GM18505 (cell line): ENCODE measurements around the gene FIGN.

Experiments used
- ATAC-seq: cut with Tn5 transposase; IDR thresholded peaks from one replicate; pipeline ENCODE4 v1.9.1; 2021; ENCODE audit not compliant: unreplicated experiment
- POLR2A ChIP-seq: IDR thresholded peaks from 4 replicates; pipeline ENCODE4 v1.6.1; 2011; ENCODE audit warnings: borderline replicate concordance; ENCODE audit not compliant: insufficient read depth, insufficient read length; ENCODE audit errors: extremely low read depth

The FIGN gene

DNA sequence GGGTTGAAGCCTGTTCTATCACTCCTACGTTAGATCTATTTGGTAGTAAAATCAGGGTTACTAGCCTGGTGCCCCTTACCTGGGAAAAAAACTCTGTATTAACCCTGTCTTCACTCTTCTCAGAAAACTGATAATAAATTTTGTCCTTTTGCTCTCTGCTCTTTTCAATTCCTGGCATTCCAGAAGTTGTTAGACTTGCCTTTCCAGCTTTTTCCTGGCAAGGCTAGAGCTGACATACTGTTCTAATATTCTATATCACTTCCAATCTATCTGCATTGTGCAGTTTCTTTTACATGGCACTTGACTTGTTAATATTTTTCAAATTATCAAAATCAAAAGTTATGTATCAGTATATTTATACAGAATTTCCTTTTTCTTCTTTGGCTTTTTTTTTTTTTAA, 162.2 kb downstream of the FIGN start:
- ATAC-seq: no peak
- TF ChIP-seq POLR2A: no peak

DNA sequence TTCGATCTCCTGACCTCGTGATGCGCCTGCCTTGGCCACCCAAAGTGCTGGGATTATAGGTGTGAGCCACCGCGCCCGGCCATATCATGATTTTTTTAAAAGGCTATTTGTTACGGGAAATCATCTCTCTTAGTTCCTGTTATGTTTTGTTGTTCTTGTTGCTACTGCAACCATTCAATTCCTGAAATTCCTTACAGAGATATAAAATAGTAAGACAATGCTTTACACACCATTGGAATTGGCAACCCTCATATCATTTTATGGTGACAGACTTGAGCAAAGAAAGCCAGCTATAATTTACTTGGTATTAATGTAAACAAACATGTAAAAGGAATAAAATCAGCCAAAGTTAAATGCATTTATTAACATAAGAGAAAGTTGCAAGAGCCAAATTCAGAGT, 163.0 kb downstream of the FIGN start:
- no peak for ATAC-seq
- TF ChIP-seq POLR2A: no peak

DNA sequence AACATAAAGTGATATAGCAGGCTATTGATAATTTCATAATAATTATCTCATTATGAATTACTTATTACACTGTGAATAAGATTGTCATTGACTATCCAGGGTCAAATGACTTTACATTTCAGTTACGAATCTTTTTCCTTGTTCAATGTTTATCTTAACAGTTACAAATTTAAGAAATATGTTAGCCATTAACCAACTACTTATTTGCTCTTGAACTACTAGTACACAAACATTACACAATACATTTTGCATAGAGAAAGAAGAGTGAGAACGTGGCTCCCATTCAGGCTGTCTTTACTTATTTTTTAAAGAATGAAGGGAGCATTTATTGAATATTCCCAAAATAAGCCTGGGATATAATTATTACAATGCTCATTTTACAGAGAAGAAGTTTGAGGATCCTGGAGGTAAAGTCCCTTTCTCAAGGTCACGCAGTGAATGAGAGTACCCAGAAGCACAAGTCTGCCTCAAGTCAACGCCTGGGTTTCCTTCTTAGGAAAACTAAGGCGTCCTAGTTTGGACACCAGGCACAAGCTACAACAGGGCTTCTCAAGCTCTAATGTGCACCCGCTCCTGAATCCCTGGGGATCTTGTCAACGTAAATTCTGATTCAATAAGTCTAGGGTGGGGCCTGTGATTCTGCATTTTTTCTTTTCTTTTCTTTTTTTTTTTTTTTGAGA, 164.2 kb downstream of the FIGN start:
- no peak for ATAC-seq
- TF ChIP-seq POLR2A: no peak

DNA sequence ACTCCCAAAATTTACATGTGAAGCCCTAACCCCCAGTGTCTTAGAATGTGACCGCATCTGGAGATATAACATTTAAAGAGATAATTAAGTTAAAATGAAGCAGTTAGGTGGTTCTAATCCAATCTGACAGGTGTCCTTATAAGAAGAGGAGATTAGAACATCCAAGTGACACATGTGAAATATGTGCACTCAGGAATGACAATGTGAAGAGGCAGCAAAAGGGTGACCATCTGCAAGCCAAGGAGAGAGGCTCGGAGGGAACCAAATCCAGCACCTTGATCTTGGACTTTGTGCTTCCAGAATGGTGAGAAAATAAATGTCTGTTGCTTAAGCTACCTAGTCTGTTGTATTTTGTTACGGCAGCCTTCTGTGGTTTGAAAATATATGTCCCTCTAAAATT, 165.4 kb downstream of the FIGN start:
- ATAC-seq: no peak
- no peak for TF ChIP-seq POLR2A

DNA sequence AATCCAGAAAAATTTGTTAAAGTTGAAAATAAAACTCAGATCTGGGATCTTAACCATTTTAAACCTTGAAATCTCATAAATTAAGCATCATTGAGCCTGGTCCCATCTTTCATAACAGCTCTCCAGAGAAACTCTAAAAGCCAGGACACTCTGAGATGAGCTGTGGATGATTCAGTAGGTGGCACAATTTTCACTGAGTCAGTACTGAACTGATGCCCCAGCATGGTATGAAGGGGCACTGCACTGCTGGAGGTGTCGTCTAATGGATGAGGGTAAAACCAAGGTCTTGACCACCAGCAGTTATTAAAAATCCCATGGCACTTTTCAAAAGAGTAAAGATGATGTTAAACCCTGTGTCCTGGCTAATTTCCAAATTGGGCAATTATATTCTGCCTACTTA, 170.6 kb downstream of the FIGN start:
- no peak for ATAC-seq
- TF ChIP-seq POLR2A: no peak

DNA sequence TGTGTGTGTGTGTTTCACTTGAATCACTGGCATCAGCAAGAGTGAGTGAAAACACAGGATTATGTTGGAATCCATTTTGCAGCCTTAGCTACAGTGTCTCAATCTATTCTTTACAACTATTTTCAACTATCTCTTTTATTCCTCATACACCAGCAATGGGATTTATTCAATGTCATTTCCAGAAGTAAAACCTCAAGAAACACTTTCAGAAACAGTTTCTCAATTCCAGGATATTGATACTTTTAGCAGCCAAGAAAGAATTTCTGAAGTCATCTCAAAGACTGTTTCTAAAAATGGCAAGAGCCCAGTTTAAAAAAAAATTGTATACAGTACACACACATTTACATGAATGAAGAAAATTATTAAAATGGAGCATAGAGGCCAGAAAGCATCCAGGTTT, 171.6 kb downstream of the FIGN start:
- no peak for TF ChIP-seq POLR2A
- ATAC-seq: no peak

DNA sequence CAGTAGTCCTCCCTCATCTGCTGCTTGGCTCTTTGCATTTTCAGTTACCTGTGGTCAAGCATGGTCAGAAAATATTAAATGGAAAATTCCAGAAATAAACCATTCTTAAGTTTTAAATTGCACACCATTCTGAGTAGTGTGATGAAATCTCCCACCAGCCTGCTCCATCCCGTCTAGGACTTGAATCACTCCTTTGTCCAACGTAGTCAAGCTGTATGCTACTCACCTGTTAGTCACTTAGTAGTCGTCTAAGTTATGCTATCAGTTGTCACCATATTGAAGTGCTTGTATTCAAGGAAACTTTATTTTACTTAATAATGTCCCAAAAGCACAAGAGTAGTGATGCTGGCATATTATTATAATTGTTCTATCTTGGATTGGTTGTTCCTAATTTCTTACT, 172.5 kb downstream of the FIGN start:
- ATAC-seq: no peak
- TF ChIP-seq POLR2A: no peak

DNA sequence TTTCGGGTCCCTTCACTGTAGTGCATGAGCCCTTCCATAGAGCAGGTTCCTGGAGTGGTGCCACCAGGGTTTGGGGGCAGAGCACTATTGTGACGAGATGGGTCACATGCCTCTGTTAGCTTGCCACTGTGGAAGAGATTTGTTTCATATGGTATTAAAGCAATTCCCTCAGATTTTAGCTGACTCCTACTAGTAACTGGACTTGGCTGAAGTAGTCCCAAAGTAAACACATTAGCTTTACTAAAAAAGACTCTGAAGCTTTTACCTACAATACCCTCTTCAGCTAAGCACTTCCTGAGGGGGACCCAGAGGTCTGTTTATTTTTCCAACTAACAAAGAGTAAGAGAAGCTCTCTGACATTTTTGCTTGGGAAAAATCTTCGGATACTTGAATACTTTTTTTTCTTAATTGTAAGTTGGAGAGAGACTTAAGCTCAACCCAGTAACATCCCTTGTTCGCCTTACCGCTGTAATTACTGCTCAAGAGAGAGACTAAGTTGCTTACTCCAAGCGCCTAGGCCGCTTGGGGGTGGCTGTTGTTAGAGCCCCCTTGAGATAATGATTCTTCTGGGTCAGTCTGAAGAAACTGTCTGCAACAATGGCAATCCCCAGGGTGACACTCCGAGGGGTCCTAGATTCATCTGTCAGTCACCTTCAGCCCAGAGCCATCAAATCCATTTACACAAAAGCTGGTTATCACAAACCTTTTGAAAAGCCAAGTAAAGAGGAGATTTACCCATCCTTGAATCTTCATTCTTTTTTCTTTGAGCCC, 177.4 kb downstream of the FIGN start:
- ATAC-seq: no peak
- no peak for TF ChIP-seq POLR2A

DNA sequence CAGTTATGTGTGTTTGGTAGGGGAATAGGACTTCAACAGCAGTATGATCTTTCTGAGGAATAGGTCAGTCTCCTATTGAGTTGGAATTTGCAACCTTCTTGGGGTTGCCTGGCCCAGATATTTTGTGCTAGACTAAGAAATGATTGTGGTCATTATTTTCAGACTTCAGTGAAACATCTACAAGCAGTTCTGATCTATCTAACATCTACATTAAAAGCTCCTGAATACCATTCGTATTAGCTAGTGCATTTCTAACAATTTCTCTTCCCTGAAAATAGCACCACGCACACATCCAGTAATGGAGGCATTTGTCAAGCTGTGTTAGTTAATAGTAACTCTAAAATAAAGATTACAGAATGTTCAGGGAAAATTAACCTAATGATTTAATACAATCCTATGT, 179.3 kb downstream of the FIGN start:
- TF ChIP-seq POLR2A: no peak
- ATAC-seq: no peak

DNA sequence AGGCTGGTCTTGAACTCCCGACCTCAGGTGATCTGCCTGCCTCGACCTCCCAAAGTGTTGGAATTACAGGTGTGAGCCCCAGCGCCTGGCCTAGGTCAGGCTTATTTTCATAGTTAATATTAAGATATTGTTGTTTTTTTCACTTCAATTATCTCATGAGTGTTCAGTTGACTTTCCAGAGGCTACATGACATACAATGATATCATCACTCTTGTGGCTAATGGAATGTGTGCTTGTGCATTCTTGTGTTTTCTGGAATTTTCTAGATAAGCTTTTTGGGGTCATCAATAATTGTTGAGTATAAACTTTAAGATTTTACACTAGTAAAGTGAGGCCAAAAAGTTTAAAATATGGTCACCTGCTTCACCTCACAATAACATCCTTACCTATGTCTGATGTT, 180.9 kb downstream of the FIGN start:
- no peak for ATAC-seq
- TF ChIP-seq POLR2A: no peak

DNA sequence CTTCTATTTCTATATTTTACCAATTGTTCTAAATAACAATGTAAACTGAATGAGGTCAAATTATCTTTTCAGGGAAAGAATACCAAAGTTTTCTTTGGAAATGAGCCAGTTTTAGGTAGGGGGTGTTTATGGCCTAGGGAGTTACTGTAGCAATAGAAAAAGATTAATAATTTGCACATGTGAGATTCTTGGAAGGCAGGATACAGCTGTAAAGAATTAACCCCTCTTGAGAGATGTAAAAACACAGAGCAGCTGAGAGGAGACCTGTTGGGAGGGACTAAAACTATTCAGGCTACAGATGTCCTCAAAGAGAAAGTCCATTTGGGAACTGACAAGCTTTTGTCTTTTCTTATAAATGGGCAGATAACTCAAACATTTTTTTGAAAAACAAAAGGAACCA, 182.2 kb downstream of the FIGN start:
- no peak for ATAC-seq
- no peak for TF ChIP-seq POLR2A

DNA sequence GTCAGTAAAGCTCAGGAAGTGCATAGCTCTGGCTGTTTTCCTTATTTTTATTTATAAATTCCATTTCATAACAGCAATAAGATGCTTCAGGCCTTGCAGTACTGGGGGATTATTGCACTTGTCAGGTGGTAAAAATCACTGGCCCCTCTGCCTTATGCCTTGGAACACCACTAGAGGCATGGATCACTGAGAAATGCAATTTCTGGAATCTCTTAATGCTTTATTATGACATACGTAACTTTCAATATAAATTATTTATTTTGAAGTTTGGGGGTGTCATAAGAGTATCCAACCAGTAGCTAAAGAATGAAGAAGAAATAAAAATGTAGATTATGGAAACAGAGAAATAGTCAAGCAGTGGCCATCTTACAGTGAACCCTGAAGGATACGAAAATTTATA, 183.1 kb downstream of the FIGN start:
- no peak for ATAC-seq
- TF ChIP-seq POLR2A: no peak

DNA sequence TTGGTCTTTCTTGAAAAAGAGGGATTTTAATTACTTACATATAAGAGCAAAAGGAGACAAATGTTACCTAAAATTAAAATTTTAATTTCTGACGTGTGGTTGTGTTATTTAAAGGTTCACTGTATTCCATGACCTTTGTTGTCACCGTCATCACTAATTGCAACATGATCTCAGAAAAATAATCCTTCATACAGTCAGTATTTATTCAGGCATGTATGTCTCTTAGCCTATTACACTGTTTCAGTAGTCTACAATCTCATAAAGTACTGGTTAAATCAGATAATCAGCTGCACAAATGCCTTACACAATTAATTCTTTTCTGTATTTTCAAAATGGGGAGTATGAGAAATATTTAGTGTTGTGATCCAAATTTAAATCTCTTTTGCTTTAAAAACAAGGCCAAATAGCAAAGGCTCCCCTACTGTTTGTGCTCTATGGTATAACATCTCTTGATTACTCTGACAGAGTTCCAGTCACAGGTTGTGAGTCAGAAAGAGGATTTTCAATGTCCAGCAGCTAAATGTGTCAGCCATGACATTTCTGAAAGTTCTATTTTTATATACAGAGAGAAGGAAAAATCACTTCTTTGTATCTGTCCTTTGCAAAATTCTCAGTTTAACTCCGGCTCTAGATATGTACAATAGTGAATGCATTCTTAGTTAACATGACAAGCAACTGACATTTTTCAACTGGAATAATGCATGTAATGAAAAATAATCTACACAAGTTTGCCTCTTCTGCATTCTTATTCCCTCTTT, 184.0 kb downstream of the FIGN start:
- no peak for ATAC-seq

DNA sequence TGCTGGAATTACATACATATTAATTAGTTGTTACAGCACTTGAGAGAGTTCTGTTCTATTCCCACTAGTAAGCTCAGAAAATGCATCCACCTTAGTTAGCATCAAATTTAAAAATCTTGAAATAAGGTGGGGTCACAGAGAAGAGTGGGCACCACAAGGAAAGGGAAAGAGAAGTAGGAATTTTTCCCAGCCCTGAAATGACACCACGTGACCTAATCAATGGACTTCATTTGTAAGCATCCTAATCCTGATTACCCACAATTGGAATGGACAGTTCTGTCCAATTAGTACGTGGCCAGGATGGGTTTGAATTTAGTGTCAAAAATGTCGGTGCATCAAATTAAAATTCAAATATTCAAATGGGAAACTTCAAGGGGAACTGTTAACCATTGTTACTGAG, 186.8 kb downstream of the FIGN start:
- no peak for TF ChIP-seq POLR2A
- no peak for ATAC-seq

More for the DNA sequence above, 184.0 kb downstream of the FIGN start:
- no peak for TF ChIP-seq POLR2A
